ENCODE results near the gene PKIB.
"Not testable (repeated sequence)": the region's sequence is repeated elsewhere in the genome, so short reads cannot be mapped to it uniquely, and the experiment has no call there.

Gene PKIB

GRCh38 chr6:122713138-122713537 lies 102.9 kb downstream of the PKIB start:
- peak; percentile 33 for DNase-seq

GRCh38 chr6:122714059-122714458 lies 103.9 kb downstream of the PKIB start:
- DNase-seq, result peak; percentile 30

DNA sequence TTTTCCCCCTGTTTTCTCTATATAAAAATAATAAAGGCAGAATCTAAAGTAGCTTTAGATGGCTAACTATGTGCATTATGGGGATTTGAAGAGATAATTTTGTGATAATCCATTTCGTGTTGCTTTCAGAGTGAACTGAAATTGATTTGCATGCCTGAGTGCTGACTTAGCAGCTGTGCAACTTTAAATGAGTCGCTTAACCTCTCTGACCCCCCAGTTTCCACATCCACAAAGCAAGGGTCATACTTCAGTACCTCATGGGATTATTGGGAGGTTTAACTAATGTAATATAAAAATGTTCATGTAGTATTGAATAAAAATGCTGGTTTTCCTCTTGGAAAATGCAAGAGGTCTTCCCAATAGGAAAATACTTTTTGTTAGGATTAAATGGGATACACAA lies 105.5 kb downstream of the PKIB start:
- DNase-seq, result no peak

GRCh38 chr6:122717350-122717749 lies 107.1 kb downstream of the PKIB start:
- DNase-seq, result no peak

DNA sequence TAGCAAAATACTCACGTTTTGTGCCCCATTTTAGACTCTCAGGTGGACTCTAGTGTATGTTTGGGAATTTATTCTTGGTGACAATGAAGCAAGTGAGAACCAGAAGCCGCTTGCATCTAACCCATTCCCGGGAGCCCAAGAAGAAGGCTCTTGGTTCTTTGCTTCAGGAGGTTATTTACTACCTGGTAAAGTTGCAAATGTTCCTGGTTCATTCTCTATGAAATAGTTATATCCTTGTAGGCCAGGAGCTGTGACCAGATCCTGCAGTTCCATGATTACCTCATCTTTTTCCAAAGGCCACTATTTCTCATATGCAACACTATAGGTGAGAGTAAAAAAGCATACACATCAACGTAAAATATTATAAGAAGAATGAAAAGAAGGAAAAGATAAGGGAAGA lies 108.4 kb downstream of the PKIB start:
- DNase-seq, result no peak

GRCh38 chr6:122719176-122719575 lies 109.0 kb downstream of the PKIB start:
- no peak for DNase-seq

DNA sequence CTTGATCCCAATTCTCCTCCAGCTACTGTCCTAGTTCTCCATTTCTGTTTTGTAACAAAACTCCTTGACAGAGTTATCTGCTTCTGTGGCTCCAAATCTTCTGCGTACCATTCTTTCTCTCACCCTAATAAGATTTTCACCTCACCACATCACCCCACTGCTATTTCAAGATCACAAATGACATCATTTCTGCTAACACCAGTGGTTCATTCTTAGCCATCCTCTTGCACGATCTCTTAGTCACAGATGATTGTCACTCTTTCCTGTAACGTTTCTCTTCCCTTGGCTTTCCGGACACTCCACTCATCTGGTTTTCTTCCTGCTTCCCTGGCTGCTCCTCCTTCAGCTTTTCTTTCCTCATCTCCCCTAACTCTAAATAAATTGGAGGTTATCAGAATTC lies 112.5 kb downstream of the PKIB start:
- DNase-seq, result no peak

DNA sequence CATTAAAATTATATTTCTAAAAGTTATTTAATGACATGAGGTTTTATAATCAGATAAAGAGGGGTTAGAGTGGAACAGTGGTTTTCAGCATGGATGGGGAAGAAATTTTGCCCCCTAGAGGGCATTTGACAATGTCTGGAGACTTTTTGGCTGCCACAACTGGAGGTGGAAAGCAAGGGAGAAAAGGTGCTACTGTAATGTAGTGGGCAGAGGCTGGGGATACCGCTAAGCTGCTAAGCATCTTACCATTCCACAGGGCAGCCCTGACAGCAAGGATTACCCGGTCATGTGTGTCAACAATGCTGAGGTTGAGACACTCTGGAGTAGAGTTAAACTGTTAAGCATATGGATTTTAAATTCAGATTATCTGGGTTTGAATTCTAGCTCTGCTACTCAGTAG lies 116.4 kb downstream of the PKIB start:
- DNase-seq, result peak; percentile 74

GRCh38 chr6:122727244-122727643 lies 117.0 kb downstream of the PKIB start:
- DNase-seq, result no peak

DNA sequence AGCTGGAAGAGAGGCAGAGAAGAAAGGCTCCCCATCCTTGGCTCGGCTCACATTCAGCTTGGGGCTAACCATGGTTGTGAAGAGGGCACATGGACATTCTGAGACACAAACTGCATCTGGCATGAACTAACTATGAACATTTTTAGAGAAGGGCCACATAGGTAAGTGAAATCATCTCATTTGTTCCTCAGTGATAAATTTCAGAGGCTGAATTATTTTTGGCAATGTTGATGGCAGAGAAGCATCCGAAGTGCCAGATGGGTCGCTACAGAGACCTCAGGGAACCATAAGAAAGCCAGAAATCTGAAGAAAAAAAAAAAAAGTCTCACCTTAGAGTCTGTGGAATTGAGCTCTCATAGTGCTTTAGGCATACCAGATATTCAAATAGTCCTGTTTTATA lies 120.1 kb downstream of the PKIB start:
- DNase-seq, result no peak

DNA sequence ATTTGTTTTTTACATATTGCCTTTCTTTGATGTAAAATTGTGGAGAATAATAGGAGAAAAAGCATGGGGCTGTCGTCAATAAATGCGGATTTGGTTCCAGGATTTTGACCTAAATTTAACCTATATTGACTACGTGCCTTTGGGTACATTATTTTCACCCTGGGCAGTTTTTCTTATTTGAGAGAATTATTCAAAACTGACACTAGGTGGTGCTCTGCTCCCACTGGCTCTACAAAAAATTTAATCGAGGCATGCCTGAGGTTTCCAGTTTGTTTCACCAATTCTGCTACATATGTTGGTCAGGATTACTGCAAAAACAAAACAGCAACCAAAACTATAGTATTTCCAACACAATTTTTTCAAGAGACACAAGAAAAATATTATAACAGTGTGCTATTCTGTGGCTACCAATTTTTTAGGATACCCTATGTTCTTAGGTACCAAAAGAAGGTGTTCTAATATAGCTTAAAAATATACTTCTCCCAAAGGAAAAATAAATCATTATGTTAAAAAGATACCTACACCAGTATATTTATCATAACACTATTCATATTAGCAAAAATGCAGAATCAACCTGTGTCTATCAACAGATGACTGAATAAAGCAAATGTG lies 120.7 kb downstream of the PKIB start:
- DNase-seq, result peak; percentile 73

DNA sequence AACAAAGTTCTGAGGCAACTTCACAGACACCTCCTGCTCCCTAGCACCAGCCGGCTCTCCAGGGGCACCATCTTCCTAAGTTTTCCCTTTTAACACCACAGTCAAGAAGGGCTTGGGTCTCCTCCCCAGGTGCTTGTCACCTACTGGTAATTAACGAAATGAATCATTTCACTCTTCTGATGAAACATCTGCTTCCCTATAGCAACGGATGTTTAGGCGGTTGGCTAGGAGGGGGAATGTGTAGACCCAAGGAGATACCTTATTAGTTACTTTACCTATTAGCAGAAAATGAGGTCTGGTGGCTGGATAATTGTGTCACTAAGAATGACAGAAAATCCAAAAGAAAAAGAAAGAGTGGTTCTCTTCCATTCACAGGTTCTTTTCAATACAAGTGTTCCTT lies 123.1 kb downstream of the PKIB start:
- DNase-seq, result no peak

- no peak for DNase-seq
These were observed 124.6 kb downstream of the PKIB start for GRCh38 chr6:122734529-122735395.

DNA sequence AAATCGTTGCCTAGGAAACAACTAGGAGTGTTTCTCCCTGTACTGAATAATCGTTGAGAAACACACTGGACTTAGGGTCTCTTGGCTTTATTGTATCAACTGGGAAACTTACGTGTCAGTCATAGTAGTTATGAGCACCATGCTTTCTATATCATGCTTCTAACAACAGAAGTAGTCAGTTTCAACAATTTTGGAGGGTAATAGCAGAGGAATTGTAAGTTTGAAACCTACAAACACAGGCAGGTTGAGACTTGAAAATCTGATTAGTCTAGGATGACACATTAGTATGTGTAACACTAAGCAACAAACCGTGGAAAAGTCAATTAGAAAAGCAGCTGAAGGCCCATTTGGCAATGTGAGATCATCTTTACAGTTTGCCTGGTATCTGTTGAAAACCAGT lies 125.4 kb downstream of the PKIB start:
- no peak for DNase-seq

DNA sequence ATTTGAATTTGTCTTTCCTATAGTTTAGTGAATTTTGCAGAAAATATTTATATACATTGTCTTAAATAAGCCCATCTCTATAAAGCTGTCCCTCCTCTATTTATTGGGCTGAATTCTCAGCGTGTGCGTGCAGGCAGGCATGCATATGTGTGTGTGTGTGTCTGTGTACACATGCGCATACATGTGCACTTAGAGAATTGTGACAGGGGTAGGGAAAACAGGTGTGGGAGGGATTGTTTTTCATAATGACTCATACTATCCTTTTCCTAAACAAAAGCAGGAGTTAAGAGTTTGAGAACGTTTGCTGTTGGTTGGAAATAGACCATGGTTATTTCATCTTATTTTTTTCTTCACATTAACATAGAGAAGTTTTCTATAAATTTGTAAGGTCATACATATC lies 126.0 kb downstream of the PKIB start:
- no peak for DNase-seq

- no peak for DNase-seq
These were observed 126.4 kb downstream of the PKIB start for GRCh38 chr6:122736616-122737015.

DNA sequence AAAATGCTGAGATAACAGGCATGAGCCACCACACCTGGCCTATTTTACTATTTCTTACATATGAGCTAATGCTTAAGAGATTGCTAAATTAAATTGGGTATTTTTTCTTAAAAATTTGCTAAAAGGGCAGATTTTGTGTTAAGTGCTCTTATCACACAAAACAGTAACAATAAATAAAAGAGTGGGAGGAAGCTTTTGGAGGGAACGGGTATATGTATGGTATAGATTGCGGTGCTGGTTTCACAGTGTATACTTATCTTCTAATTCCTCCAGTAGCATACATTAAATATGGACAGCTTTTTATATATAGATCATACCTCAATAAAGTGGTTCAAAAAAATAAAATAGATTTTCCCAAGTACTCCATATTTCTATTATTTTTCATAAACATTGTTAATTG lies 129.9 kb downstream of the PKIB start:
- peak; percentile 24 for DNase-seq

- peak; percentile 54 for DNase-seq
These were observed 130.7 kb downstream of the PKIB start for GRCh38 chr6:122740936-122741335.

DNA sequence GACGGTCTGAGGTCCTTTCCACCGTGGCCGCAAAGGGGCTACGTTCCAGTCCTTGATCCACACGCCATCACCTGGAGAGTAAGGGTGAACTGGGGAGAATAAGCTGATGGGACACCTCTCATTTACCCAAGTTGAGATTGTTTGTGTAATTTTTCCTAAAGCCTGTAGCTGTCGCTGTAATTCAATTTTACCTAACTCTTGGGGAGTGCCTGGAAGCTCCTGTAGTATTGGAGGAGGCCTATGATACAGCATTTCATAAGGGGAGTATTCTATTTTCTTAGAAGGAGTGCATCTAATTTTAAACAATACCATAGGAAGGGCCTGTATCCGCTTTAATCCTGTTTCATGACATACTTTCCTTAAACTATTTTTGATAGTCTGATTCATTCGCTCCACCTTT lies 134.0 kb downstream of the PKIB start:
- DNase-seq, result peak; percentile 25

DNA sequence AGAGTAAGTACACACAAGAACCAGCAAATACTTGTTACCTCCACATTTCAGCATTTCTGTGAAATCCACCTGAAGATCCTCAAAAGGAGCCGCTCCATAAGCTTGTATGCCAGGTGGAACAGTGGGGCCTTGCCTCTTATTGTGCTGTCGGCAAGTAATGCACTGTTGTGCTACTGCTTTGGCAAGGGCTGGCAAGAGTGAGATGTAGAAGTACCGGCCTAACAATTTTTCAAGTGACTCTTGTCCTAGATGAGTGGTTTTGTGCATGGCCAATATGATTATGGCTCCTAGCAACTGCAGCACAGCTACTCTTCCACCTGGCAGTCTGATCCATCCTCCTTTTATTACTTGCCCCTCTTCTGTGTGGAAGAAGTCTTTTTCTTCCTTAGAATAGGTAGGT lies 134.7 kb downstream of the PKIB start:
- not testable (repeated sequence) for DNase-seq

GRCh38 chr6:122746688-122747087 lies 136.5 kb downstream of the PKIB start:
- DNase-seq, result no peak

- DNase-seq, result peak; percentile 59
These were observed 137.4 kb downstream of the PKIB start for GRCh38 chr6:122747573-122747972.

GRCh38 chr6:122748945-122749344 lies 138.7 kb downstream of the PKIB start:
- DNase-seq, result not testable (repeated sequence)

DNA sequence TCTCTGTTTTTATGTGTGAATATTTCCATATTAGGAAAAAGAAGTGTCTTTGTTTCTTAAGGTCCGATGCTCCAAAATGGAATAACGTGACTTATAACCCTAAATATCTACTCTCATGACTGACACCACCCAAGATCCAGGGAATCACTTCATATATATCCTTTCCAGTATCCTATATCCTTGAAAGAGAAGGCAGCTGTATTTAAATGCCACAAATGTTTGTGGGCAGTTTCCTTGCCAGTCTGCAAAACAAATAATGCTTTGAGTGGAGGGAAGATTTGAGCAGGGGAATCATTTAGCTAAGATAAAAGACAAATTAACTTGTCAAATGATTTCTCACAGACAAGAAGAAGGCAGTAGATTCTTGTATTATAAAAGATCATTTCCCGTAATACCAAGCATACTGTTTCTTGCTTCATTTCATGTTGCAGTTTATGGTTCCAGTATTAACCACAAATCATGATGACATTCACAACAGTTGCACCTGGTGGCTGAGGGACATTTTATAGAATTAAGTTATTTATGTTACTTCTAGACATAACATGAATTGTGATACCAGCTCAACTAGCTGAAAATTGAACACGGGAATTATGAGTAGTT lies 139.3 kb downstream of the PKIB start:
- DNase-seq, result peak; percentile 7

All from hematopoietic multipotent progenitor cell treated with erythropoietin and hydrocortisone succinate and interleukin-3 and kit ligand, for 6 days (in vitro differentiated cells).